Measurements from ENCODE around the gene SATB1. TPM values are rescaled to one million over a fixed set of nuclear protein-coding genes. Genes with fewer than 3 reads are reported as not detected.
"Not testable (repeated sequence)": the region's sequence is repeated elsewhere in the genome, so short reads cannot be mapped to it uniquely, and the experiment has no call there.

Gene SATB1
- total RNA-seq, 2 experiments from 2014 or later: 390 to 393 TPM

DNA sequence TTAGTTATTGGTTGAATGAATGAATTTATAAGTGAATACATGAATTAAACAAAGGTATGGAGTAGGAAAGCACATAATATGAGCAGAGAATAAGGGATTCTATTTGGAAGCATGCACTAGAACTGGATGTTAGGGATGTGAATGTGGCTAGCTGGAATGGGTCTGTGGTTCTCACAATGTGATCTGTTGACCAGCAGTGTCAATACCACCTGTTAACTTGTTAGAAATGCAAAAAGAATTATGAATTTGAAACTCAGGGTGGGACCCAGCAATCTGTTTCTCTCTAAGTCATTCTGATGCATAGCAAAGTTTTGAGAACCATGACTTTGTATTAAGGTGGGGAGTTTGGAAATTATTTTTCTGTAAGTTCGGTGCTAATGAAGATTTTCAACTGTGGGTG is 41.0 kb upstream of the SATB1 start:
- H3K27me3 ChIP-seq (ENCODE audit: control insufficient read depth in 1 of 2, insufficient read depth in 2 of 2, low read length in 2 of 2): no peaks in the 10 kb centered on the region
- no peaks in the 10 kb centered on the region for H3K27me3 Mint-ChIP-seq
- no peak overlapping the region for H3K27ac Mint-ChIP-seq
- no peak for DNase-seq
- H3K4me1 ChIP-seq (ENCODE audit: insufficient read depth, low read length): no peaks in the 10 kb centered on the region
- H3K4me1 Mint-ChIP-seq (ENCODE audit: low read depth): peaks cover 9% of the 10 kb centered on the region
- intact Hi-C loops (cut with DNase I, micrococcal nuclease): no loop called here
- peaks cover 4% of the 10 kb centered on the region for H3K9me3 Mint-ChIP-seq
- peaks cover 42% of the 10 kb centered on the region for H3K36me3 ChIP-seq (ENCODE audit: insufficient read depth, low read length)
- TF ChIP-seq, protein P1, sequence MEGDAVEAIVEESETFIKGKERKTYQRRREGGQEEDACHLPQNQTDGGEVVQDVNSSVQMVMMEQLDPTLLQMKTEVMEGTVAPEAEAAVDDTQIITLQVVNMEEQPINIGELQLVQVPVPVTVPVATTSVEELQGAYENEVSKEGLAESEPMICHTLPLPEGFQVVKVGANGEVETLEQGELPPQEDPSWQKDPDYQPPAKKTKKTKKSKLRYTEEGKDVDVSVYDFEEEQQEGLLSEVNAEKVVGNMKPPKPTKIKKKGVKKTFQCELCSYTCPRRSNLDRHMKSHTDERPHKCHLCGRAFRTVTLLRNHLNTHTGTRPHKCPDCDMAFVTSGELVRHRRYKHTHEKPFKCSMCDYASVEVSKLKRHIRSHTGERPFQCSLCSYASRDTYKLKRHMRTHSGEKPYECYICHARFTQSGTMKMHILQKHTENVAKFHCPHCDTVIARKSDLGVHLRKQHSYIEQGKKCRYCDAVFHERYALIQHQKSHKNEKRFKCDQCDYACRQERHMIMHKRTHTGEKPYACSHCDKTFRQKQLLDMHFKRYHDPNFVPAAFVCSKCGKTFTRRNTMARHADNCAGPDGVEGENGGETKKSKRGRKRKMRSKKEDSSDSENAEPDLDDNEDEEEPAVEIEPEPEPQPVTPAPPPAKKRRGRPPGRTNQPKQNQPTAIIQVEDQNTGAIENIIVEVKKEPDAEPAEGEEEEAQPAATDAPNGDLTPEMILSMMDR (IDR thresholded peaks at IDR 0.05): no peak
- ATAC-seq (ENCODE audit: poor library complexity): no peak
- POLR2A ChIA-PET: interaction anchor here (1.6 kb wide), 1 partner anchor 20 kb away, joined by 3 read pairs; no protein-coding TSS in a partner anchor
- no peak overlapping the region for H3K4me3 Mint-ChIP-seq
- peaks cover 83% of the 10 kb centered on the region for H3K36me3 Mint-ChIP-seq (ENCODE audit: low read depth)
- H3K9me3 ChIP-seq (ENCODE audit: control insufficient read depth in 1 of 2, insufficient read depth in 1 of 2, low read length in 2 of 2): peaks cover 0 to 3% of the 10 kb centered on the region in 2 experiments
- no peak overlapping the region for H3K4me3 ChIP-seq (ENCODE audit: low read length)
- CTCF ChIA-PET: no interaction called here
- no peak overlapping the region for H3K27ac ChIP-seq (ENCODE audit: low read depth in 1 of 2, low read length in 2 of 2)

DNA sequence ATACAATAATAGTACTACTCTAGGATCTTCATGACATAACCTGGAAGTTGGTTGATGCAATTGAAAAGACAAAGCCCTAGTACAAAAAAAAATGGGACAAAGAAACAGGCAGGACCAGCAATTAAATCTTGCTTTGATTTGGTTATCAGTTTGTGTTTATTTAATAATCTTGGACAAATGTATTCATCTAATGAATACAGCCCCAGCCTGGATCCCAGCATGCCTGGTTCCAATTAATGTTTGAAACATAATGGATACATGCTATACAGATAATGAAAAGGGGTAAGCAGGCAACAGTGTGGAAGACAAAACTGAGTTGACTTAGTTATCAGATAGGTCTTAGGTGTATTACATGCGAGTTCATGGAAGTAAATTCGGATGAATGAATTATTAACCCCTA is 29.6 kb upstream of the SATB1 start:
- Histone ChIP-seq H3K27me3 (ENCODE audit: control insufficient read depth in 1 of 2, insufficient read depth in 2 of 2, low read length in 2 of 2) (no peaks in the 10 kb centered on the region), H3K4me3 (ENCODE audit: low read length) (no peak overlapping the region), H3K36me3 (ENCODE audit: insufficient read depth, low read length) (peaks cover 2% of the 10 kb centered on the region), H3K9me3 (ENCODE audit: control insufficient read depth in 1 of 2, insufficient read depth in 1 of 2, low read length in 2 of 2) (no peaks in the 10 kb centered on the region), H3K27ac (ENCODE audit: low read depth in 1 of 2, low read length in 2 of 2) (no peak overlapping the region), H3K4me1 (ENCODE audit: insufficient read depth, low read length) (peaks cover 3% of the 10 kb centered on the region)
- no peaks in the 10 kb centered on the region for H3K27me3 Mint-ChIP-seq
- H3K27ac Mint-ChIP-seq: no peak overlapping the region
- intact Hi-C loops (cut with DNase I, micrococcal nuclease): loop anchor here in 1 of 2 experiments (5.0 kb wide), 1 partner anchor 38 kb away; no protein-coding TSS in a partner anchor
- H3K4me3 Mint-ChIP-seq: no peak overlapping the region
- peaks cover 80% of the 10 kb centered on the region for H3K36me3 Mint-ChIP-seq (ENCODE audit: low read depth)
- ChIA-PET CTCF (no interaction called here), POLR2A (interaction anchor here (2.7 kb wide), 1 partner anchor 8 kb away, joined by 14 read pairs; no protein-coding TSS in a partner anchor)
- peaks cover 8% of the 10 kb centered on the region for H3K9me3 Mint-ChIP-seq
- no peak for ATAC-seq (ENCODE audit: poor library complexity)
- DNase-seq: no peak
- H3K4me1 Mint-ChIP-seq (ENCODE audit: low read depth): peaks cover 79% of the 10 kb centered on the region
- TF ChIP-seq, protein P1 (IDR thresholded peaks at IDR 0.05): no peak

DNA sequence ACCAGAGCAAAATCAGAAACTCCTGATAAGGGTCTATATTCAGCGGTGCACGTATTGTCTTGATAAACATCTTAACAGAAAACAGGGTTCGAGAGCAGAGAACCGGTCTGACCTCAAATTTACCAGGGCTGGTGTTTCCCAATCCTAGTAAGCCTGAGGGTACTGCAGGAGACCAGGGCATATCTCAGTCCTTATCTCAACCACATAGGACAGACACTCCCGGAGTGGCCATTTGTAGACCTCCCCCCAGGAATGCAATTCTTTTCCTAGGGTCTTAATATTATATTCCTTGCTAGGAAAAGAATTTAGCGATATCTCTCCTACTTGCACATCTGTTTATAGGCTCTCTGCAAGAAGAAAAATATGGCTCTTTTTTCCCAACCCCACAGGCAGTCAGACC is 24.5 kb upstream of the SATB1 start:
- H3K4me3 ChIP-seq (ENCODE audit: low read length); H3K27me3 Mint-ChIP-seq; H3K36me3 ChIP-seq (ENCODE audit: insufficient read depth, low read length); H3K4me3 Mint-ChIP-seq; ATAC-seq (ENCODE audit: poor library complexity); DNase-seq; H3K9me3 Mint-ChIP-seq; H3K9me3 ChIP-seq (ENCODE audit: control insufficient read depth in 1 of 2, insufficient read depth in 1 of 2, low read length in 2 of 2); H3K27ac ChIP-seq (ENCODE audit: low read depth in 1 of 2, low read length in 2 of 2); H3K27me3 ChIP-seq (ENCODE audit: control insufficient read depth in 1 of 2, insufficient read depth in 2 of 2, low read length in 2 of 2): not testable (repeated sequence)
- peaks cover 90% of the 10 kb centered on the region for H3K36me3 Mint-ChIP-seq (ENCODE audit: low read depth)
- H3K27ac Mint-ChIP-seq: peak overlapping the region; percentile 96
- ChIA-PET CTCF (interaction anchor here (1.3 to 1.6 kb wide), 2 partner anchors 58 to 309 kb away, joined by 3 to 5 read pairs; no protein-coding TSS in a partner anchor), POLR2A (interaction anchor here (1.6 to 10.4 kb wide), 3 partner anchors 11 to 275 kb away, joined by 4 to 152 read pairs (median 6); partner anchors contain the start of gene SATB1)
- H3K4me1 ChIP-seq (ENCODE audit: insufficient read depth, low read length): peaks cover 13% of the 10 kb centered on the region
- intact Hi-C loops (cut with DNase I, micrococcal nuclease): loop anchor here (5.0 kb wide), 4 partner anchors 38 to 108 kb away; no protein-coding TSS in a partner anchor
- peaks cover 81% of the 10 kb centered on the region for H3K4me1 Mint-ChIP-seq (ENCODE audit: low read depth)

All from CD4-positive, alpha-beta T cell (primary cell).